ENCODE results near the gene PHLPP1. TPM values are rescaled to one million over a fixed set of nuclear protein-coding genes. Genes with fewer than 3 reads are reported as not detected.

The PHLPP1 gene
- 1 to 10 TPM; 4.3 to 4.5 TPM for polyA plus RNA-seq

- Histone ChIP-seq H3K4me3 (ENCODE audit: low read depth in 1 of 2, low read length in 2 of 2) (peak within 1 kb of the TSS; percentile 71 to 90), H3K27me3 (ENCODE audit: control insufficient read depth in 1 of 2, insufficient read depth in 2 of 2, low read length in 2 of 2) (no peaks in the 10 kb centered on the region), H3K9me3 (ENCODE audit: control insufficient read depth in 2 of 2, insufficient read depth in 1 of 2, low read depth in 1 of 2, low read length in 1 of 2) (no peaks in the 10 kb centered on the region), H3K4me1 (ENCODE audit: control insufficient read depth in 2 of 2, insufficient read depth in 2 of 2, low read length in 1 of 2) (no peaks in the 10 kb centered on the region), H3K27ac (ENCODE audit: low read depth in 2 of 2, low read length in 1 of 2) (peak within 1 kb of the TSS; percentile 97 to 99), H3K36me3 (ENCODE audit: control insufficient read depth in 2 of 2, insufficient read depth in 2 of 2, low read length in 1 of 2) (no peaks in the 10 kb centered on the region)
- 1% methylated on average over 33 to 46 of the region's 46 CpGs for WGBS, 2 donors
Observed at GRCh38 chr18:62715436-62715758, at the start of gene PHLPP1. Gene PHLPP1 (plus strand): TSS chr18:62715541. CDS start chr18:62715684, 143 bp downstream.

DNA sequence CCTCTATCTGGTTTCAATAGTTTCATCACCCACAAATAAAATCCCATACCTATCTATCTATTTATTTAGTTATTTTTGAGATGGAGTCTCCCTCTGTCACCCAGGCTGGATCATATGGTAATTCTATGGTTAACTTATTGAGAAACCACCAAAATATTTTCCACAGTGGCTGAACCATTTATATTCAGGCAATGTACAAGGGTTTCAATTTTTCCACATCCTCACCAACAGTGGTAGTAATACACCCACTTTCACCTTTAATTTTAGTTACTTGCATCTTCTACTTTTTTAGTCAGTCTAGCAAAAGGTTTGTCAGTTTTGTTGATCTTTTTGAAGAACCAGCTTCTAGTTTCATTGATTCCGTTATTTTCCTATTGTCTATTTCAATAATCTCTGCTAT is 46.1 kb upstream of the PHLPP1 start:
- no peaks in the 10 kb centered on the region for H3K4me1 ChIP-seq (ENCODE audit: control insufficient read depth in 2 of 2, insufficient read depth in 2 of 2, low read length in 1 of 2)
- no peaks in the 10 kb centered on the region for H3K9me3 ChIP-seq (ENCODE audit: control insufficient read depth in 2 of 2, insufficient read depth in 1 of 2, low read depth in 1 of 2, low read length in 1 of 2)

DNA sequence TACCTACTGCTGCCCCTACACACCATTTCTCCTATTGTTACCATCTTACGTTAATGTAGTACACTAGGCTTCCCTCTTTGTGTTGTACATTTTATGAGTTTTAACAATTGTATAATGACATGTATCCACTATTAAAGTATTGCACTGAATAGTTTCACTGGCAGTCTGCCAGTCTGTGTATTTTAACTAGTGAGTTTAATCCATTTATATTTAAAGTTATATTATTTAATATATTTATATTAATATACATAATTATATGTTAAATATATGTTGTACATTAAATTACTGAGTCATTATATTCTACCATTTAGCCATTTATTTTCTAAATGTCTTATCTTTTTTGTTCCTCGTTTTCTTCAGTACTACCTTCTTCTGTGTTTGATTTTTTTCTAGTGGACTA is 44.8 kb upstream of the PHLPP1 start:
- H3K27me3 ChIP-seq (ENCODE audit: control insufficient read depth in 1 of 2, insufficient read depth in 2 of 2, low read length in 2 of 2), result no peaks in the 10 kb centered on the region
- H3K4me1 ChIP-seq (ENCODE audit: control insufficient read depth in 2 of 2, insufficient read depth in 2 of 2, low read length in 1 of 2), result no peaks in the 10 kb centered on the region
- H3K27ac ChIP-seq (ENCODE audit: low read depth in 2 of 2, low read length in 1 of 2), result no peak overlapping the region
- no peaks in the 10 kb centered on the region for H3K9me3 ChIP-seq (ENCODE audit: control insufficient read depth in 2 of 2, insufficient read depth in 1 of 2, low read depth in 1 of 2, low read length in 1 of 2)
- H3K36me3 ChIP-seq (ENCODE audit: control insufficient read depth in 2 of 2, insufficient read depth in 2 of 2, low read length in 1 of 2), result no peaks in the 10 kb centered on the region
- no peak overlapping the region for H3K4me3 ChIP-seq (ENCODE audit: low read depth in 1 of 2, low read length in 2 of 2)
- 88 to 92% methylated on average over 2 of the region's 2 CpGs for WGBS, 2 donors

More for the DNA sequence above, 46.1 kb upstream of the PHLPP1 start:
- Histone ChIP-seq H3K4me3 (ENCODE audit: low read depth in 1 of 2, low read length in 2 of 2) (no peak overlapping the region), H3K27me3 (ENCODE audit: control insufficient read depth in 1 of 2, insufficient read depth in 2 of 2, low read length in 2 of 2) (no peaks in the 10 kb centered on the region), H3K36me3 (ENCODE audit: control insufficient read depth in 2 of 2, insufficient read depth in 2 of 2, low read length in 1 of 2) (no peaks in the 10 kb centered on the region), H3K27ac (ENCODE audit: low read depth in 2 of 2, low read length in 1 of 2) (no peak overlapping the region)
- 95 to 96% methylated on average over 1 of the region's 1 CpG for WGBS, 2 donors

GRCh38 chr18:62672600-62672999 is 42.7 kb upstream of the PHLPP1 start:
- H3K4me3 ChIP-seq (ENCODE audit: low read depth in 1 of 2, low read length in 2 of 2), result no peak overlapping the region
- no peaks in the 10 kb centered on the region for H3K4me1 ChIP-seq (ENCODE audit: control insufficient read depth in 2 of 2, insufficient read depth in 2 of 2, low read length in 1 of 2)
- H3K36me3 ChIP-seq (ENCODE audit: control insufficient read depth in 2 of 2, insufficient read depth in 2 of 2, low read length in 1 of 2), result no peaks in the 10 kb centered on the region
- H3K9me3 ChIP-seq (ENCODE audit: control insufficient read depth in 2 of 2, insufficient read depth in 1 of 2, low read depth in 1 of 2, low read length in 1 of 2), result no peaks in the 10 kb centered on the region
- no peak overlapping the region for H3K27ac ChIP-seq (ENCODE audit: low read depth in 2 of 2, low read length in 1 of 2)
- no peaks in the 10 kb centered on the region for H3K27me3 ChIP-seq (ENCODE audit: control insufficient read depth in 1 of 2, insufficient read depth in 2 of 2, low read length in 2 of 2)
- 59 to 61% methylated on average over 2 of the region's 2 CpGs for WGBS, 2 donors

GRCh38 chr18:62678847-62679485 is 36.4 kb upstream of the PHLPP1 start:
- Histone ChIP-seq H3K4me1 (ENCODE audit: control insufficient read depth in 2 of 2, insufficient read depth in 2 of 2, low read length in 1 of 2) (no peaks in the 10 kb centered on the region), H3K4me3 (ENCODE audit: low read depth in 1 of 2, low read length in 2 of 2) (no peak overlapping the region), H3K27me3 (ENCODE audit: control insufficient read depth in 1 of 2, insufficient read depth in 2 of 2, low read length in 2 of 2) (no peaks in the 10 kb centered on the region), H3K9me3 (ENCODE audit: control insufficient read depth in 2 of 2, insufficient read depth in 1 of 2, low read depth in 1 of 2, low read length in 1 of 2) (no peaks in the 10 kb centered on the region), H3K27ac (ENCODE audit: low read depth in 2 of 2, low read length in 1 of 2) (no peak overlapping the region), H3K36me3 (ENCODE audit: control insufficient read depth in 2 of 2, insufficient read depth in 2 of 2, low read length in 1 of 2) (no peaks in the 10 kb centered on the region)
- 82 to 84% methylated on average over 9 of the region's 9 CpGs for WGBS, 2 donors

DNA sequence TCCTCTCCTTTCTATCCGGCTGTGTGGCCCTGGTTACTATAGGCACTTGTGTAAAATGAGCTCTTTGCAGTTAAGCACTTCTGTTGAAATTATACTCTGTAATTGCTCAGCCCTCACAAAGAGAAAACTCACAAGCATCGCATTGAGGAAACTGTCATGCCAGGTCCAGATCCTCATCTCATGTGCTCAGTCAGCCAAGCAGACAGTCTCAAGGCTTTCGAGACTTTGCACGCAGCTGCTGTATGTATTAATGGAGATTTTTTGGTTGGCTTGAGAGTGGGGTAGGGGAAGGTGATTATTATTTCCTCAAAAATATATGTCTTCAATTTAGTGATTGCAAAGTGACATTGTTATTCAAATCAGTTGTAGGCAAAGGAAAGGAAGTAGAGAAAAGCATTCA is 33.0 kb upstream of the PHLPP1 start:
- 73 to 76% methylated on average over 4 of the region's 4 CpGs for WGBS, 2 donors

GRCh38 chr18:62683935-62684334 is 31.4 kb upstream of the PHLPP1 start:
- Histone ChIP-seq H3K4me1 (ENCODE audit: control insufficient read depth in 2 of 2, insufficient read depth in 2 of 2, low read length in 1 of 2) (no peaks in the 10 kb centered on the region), H3K9me3 (ENCODE audit: control insufficient read depth in 2 of 2, insufficient read depth in 1 of 2, low read depth in 1 of 2, low read length in 1 of 2) (peaks cover 6 to 7% of the 10 kb centered on the region in 2 donors), H3K27me3 (ENCODE audit: control insufficient read depth in 1 of 2, insufficient read depth in 2 of 2, low read length in 2 of 2) (no peaks in the 10 kb centered on the region), H3K4me3 (ENCODE audit: low read depth in 1 of 2, low read length in 2 of 2) (no peak overlapping the region), H3K36me3 (ENCODE audit: control insufficient read depth in 2 of 2, insufficient read depth in 2 of 2, low read length in 1 of 2) (no peaks in the 10 kb centered on the region), H3K27ac (ENCODE audit: low read depth in 2 of 2, low read length in 1 of 2) (no peak overlapping the region)
- 72 to 78% methylated on average over 4 of the region's 4 CpGs for WGBS, 2 donors

More for the DNA sequence above, 33.0 kb upstream of the PHLPP1 start:
- no peak overlapping the region for H3K27ac ChIP-seq (ENCODE audit: low read depth in 2 of 2, low read length in 1 of 2)
- H3K9me3 ChIP-seq (ENCODE audit: control insufficient read depth in 2 of 2, insufficient read depth in 1 of 2, low read depth in 1 of 2, low read length in 1 of 2), result no peaks in the 10 kb centered on the region
- no peaks in the 10 kb centered on the region for H3K4me1 ChIP-seq (ENCODE audit: control insufficient read depth in 2 of 2, insufficient read depth in 2 of 2, low read length in 1 of 2)
- no peaks in the 10 kb centered on the region for H3K36me3 ChIP-seq (ENCODE audit: control insufficient read depth in 2 of 2, insufficient read depth in 2 of 2, low read length in 1 of 2)
- no peak overlapping the region for H3K4me3 ChIP-seq (ENCODE audit: low read depth in 1 of 2, low read length in 2 of 2)
- no peaks in the 10 kb centered on the region for H3K27me3 ChIP-seq (ENCODE audit: control insufficient read depth in 1 of 2, insufficient read depth in 2 of 2, low read length in 2 of 2)

DNA sequence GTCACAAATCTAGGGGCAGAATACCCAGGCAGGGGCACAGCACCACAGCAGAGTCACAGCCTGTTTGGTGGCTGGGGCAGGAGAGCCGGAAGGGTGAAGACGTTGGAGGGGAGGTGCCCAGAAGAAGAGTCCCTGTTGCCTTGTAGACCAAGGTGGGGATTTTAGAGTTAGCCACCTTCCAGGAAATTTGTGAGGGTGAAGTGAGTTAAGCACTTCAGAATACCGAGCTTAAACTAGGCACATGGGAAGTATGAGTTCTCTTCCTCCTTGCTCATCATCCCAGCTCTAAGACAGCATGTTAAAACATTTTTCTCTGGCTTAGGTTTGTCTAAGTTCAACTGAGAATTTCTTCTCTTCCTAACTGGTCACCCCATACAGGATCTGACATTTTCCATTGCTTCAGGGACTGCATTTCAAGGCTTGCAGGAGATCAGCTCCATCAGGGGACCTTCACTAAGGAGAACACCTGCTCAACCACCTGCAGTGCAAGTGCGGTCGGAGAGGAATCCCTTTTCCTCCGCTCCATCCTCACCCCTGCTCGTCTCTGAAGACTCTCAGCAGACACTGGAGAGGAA is 26.5 kb upstream of the PHLPP1 start:
- no peaks in the 10 kb centered on the region for H3K36me3 ChIP-seq (ENCODE audit: control insufficient read depth in 2 of 2, insufficient read depth in 2 of 2, low read length in 1 of 2)
- H3K27me3 ChIP-seq (ENCODE audit: control insufficient read depth in 1 of 2, insufficient read depth in 2 of 2, low read length in 2 of 2), result no peaks in the 10 kb centered on the region
- peaks cover 8 to 12% of the 10 kb centered on the region in 2 donors for H3K9me3 ChIP-seq (ENCODE audit: control insufficient read depth in 2 of 2, insufficient read depth in 1 of 2, low read depth in 1 of 2, low read length in 1 of 2)
- no peaks in the 10 kb centered on the region for H3K4me1 ChIP-seq (ENCODE audit: control insufficient read depth in 2 of 2, insufficient read depth in 2 of 2, low read length in 1 of 2)
- 93 to 94% methylated on average over 7 of the region's 7 CpGs for WGBS, 2 donors
- H3K27ac ChIP-seq (ENCODE audit: low read depth in 2 of 2, low read length in 1 of 2), result no peak overlapping the region
- H3K4me3 ChIP-seq (ENCODE audit: low read depth in 1 of 2, low read length in 2 of 2), result no peak overlapping the region

- Histone ChIP-seq H3K4me1 (ENCODE audit: control insufficient read depth in 2 of 2, insufficient read depth in 2 of 2, low read length in 1 of 2) (no peaks in the 10 kb centered on the region), H3K36me3 (ENCODE audit: control insufficient read depth in 2 of 2, insufficient read depth in 2 of 2, low read length in 1 of 2) (no peaks in the 10 kb centered on the region), H3K9me3 (ENCODE audit: control insufficient read depth in 2 of 2, insufficient read depth in 1 of 2, low read depth in 1 of 2, low read length in 1 of 2) (peaks cover 8 to 12% of the 10 kb centered on the region in 2 donors), H3K4me3 (ENCODE audit: low read depth in 1 of 2, low read length in 2 of 2) (no peak overlapping the region), H3K27me3 (ENCODE audit: control insufficient read depth in 1 of 2, insufficient read depth in 2 of 2, low read length in 2 of 2) (no peaks in the 10 kb centered on the region), H3K27ac (ENCODE audit: low read depth in 2 of 2, low read length in 1 of 2) (no peak overlapping the region)
- WGBS, 2 donors, result 60 to 67% methylated on average over 6 of the region's 6 CpGs
Observed at GRCh38 chr18:62690236-62690815, 25.0 kb upstream of the PHLPP1 start.

DNA sequence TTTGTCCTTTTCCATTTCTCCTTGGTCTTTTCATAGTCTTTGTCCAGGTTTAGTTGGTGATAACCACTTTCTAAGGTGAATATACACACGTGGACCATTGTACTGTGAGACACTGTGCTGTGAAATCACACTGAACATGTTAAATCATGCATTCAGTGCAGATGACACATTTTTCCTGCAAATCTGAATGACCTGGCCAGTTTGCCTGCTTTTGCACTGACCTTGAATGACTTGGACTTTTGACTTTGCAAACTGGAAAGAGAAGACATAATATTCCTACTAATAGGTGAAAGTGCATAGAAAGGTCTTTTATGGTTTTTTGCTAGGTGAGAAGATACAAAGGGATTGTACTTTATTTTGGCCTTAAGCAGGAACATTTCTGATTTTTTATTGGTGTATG is 21.7 kb upstream of the PHLPP1 start:
- H3K4me3 ChIP-seq (ENCODE audit: low read depth in 1 of 2, low read length in 2 of 2), result no peak overlapping the region
- peaks cover 3 to 8% of the 10 kb centered on the region in 2 donors for H3K9me3 ChIP-seq (ENCODE audit: control insufficient read depth in 2 of 2, insufficient read depth in 1 of 2, low read depth in 1 of 2, low read length in 1 of 2)
- 45 to 51% methylated on average over 1 of the region's 1 CpG for WGBS, 2 donors
- no peaks in the 10 kb centered on the region for H3K36me3 ChIP-seq (ENCODE audit: control insufficient read depth in 2 of 2, insufficient read depth in 2 of 2, low read length in 1 of 2)
- H3K27me3 ChIP-seq (ENCODE audit: control insufficient read depth in 1 of 2, insufficient read depth in 2 of 2, low read length in 2 of 2), result no peaks in the 10 kb centered on the region
- H3K27ac ChIP-seq (ENCODE audit: low read depth in 2 of 2, low read length in 1 of 2), result no peak overlapping the region
- H3K4me1 ChIP-seq (ENCODE audit: control insufficient read depth in 2 of 2, insufficient read depth in 2 of 2, low read length in 1 of 2), result no peaks in the 10 kb centered on the region

All from esophagus (tissue), 2 donors.